NCI-H345 treated with DMSO at 0.1 percent for 48 hours (cell line): ENCODE results near the gene MGAT5.

Experiments
- DNase-seq: peaks from one replicate; lab custom pipeline; 2025; ENCODE audit not compliant: unreplicated experiment; lab: John Stamatoyannopoulos, UW

The MGAT5 gene

GRCh38 chr2:134253117-134253704 lies 661 bp upstream of the MGAT5 start:
- DNase-seq = no peak

GRCh38 chr2:134254824-134255223 lies 952 bp downstream of the MGAT5 start:
- DNase-seq = no peak

- no peak for DNase-seq
Observed at GRCh38 chr2:134256956-134257355, 3.1 kb downstream of the MGAT5 start.

GRCh38 chr2:134257509-134257908 lies 3.6 kb downstream of the MGAT5 start:
- DNase-seq = no peak

GRCh38 chr2:134257965-134258683 lies 4.3 kb downstream of the MGAT5 start:
- DNase-seq = no peak

- DNase-seq = no peak
Observed at GRCh38 chr2:134258684-134259388, 5.0 kb downstream of the MGAT5 start.

- DNase-seq = no peak
Observed at GRCh38 chr2:134259571-134259970, 5.7 kb downstream of the MGAT5 start.

- no peak for DNase-seq
Observed at GRCh38 chr2:134259994-134260393, 6.1 kb downstream of the MGAT5 start.

GRCh38 chr2:134260713-134261112 lies 6.8 kb downstream of the MGAT5 start:
- no peak for DNase-seq

GRCh38 chr2:134261398-134262131 lies 7.7 kb downstream of the MGAT5 start:
- no peak for DNase-seq

GRCh38 chr2:134262684-134263083 lies 8.8 kb downstream of the MGAT5 start:
- no peak for DNase-seq

GRCh38 chr2:134268265-134268664 lies 14.4 kb downstream of the MGAT5 start:
- DNase-seq = no peak

GRCh38 chr2:134269230-134269629 lies 15.4 kb downstream of the MGAT5 start:
- DNase-seq = no peak

- no peak for DNase-seq
Observed at GRCh38 chr2:134269972-134270735, 16.3 kb downstream of the MGAT5 start.

GRCh38 chr2:134271758-134272157 lies 17.9 kb downstream of the MGAT5 start:
- DNase-seq = no peak

- DNase-seq = no peak
Observed at GRCh38 chr2:134272806-134273205, 18.9 kb downstream of the MGAT5 start.

GRCh38 chr2:134273256-134273983 lies 19.5 kb downstream of the MGAT5 start:
- DNase-seq = no peak

- DNase-seq = no peak
Observed at GRCh38 chr2:134274121-134274520, 20.2 kb downstream of the MGAT5 start.

GRCh38 chr2:134275058-134275862 lies 21.4 kb downstream of the MGAT5 start:
- no peak for DNase-seq
